Activated T-cell treated with anti-CD3 and anti-CD28 coated beads, Interleukin-2, amount 50 U/mL, for 48 hours (primary cell): Measurements from ENCODE around the gene PIK3R1.

Source experiments
- DNase-seq, 2 experiments: peaks; one replicate each; pipeline ENCODE4 v3.0.0-alpha.2; 2020

Gene PIK3R1

DNA sequence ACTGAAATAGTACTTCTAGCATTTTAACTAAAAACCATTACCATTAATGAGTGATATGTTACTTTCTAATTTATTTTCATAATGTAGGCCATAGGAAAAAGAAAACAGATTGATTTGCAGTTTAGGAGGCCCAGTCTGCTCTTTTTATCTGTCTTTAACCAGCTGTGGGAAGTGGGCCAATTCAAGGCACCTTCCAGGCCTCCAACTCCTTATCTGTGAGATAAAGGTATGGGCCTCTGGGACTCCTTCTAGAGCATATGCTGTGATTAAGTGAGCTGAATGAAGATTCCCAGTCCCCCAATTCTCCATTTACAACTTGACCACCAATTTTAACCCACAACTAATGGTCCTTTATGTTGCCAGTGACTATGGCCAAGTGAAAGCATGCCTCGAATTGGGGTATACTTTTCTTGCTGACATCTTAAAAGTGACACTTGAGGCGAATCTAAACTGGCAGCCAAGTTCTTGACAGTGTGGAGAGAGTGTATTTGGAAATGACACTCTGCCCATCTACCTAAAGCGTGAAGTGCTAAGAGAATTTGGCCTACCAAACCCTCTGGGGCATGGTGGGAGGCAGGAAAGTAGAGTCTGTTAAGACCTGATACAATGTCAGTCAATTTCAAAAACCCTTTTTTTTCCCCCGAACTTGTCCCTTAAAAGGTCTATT lies 88.3 kb downstream of the PIK3R1 start:
- no peak for DNase-seq

- DNase-seq: no peak
Observed at GRCh38 chr5:68304421-68305052, 89.0 kb downstream of the PIK3R1 start.

- DNase-seq: no peak
Observed at GRCh38 chr5:68305223-68305870, 89.8 kb downstream of the PIK3R1 start.

DNA sequence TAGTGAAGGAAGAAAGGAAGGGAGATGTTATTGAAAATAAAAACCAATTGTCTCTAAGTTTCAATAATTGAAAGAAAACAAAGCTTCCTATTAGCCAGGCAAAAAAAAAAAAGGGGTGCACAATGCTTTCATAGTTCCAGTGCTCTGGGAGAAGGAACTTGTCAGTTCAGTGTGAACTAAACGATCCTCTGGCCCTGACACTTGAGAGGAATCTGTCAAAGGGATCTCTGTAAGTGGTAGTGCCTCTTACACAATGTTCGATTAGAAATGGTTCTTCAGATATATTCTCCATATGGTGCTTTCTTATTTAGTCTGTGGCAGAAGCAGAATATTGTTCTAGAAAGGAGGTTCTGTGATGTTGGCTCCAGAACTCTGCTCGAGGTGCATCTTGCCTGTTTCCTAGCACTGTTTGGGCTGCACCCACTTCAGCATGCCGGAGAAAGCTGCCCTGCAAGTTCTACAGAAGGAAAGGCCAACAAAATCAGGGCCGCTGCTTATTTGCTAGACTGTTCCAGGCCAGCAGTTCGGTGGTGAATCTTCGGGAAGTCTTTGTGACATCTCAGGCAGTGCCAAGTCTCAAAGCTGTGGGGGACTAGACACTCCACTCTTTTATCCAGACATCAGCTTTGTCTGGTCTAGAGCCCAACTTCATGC lies 90.9 kb downstream of the PIK3R1 start:
- DNase-seq: no peak

- DNase-seq: no peak
Observed at GRCh38 chr5:68313336-68313735, 97.8 kb downstream of the PIK3R1 start.

- DNase-seq: no peak
Observed at GRCh38 chr5:68314465-68314864, 98.9 kb downstream of the PIK3R1 start.

- DNase-seq: peak; percentile 53 to 56
Observed at GRCh38 chr5:68315679-68316271, 100.2 kb downstream of the PIK3R1 start.

DNA sequence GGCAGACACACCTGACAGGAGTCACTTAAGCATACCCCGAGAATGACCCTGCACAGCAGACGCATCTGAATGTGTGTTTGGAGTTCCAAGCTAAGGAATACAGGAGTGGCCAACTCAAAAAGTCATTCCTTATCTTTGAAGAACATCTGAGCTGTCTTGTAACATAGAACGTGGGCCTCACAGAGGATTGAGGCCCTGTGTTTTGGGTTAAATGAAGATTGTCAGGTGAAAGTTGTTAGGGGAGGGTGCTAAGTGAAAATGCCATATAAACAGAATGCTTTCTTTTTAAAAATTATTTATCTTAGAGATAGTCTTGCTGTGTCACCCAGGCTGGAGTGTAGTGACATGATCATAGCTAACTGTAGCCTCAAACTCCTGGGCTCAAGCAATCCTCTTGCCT lies 100.9 kb downstream of the PIK3R1 start:
- no peak for DNase-seq

GRCh38 chr5:68317646-68318045 lies 102.1 kb downstream of the PIK3R1 start:
- no peak for DNase-seq

GRCh38 chr5:68318955-68319705 lies 103.6 kb downstream of the PIK3R1 start:
- DNase-seq: no peak

GRCh38 chr5:68319706-68320412 lies 104.3 kb downstream of the PIK3R1 start:
- DNase-seq: no peak

GRCh38 chr5:68320413-68320986 lies 104.9 kb downstream of the PIK3R1 start:
- DNase-seq: no peak

DNA sequence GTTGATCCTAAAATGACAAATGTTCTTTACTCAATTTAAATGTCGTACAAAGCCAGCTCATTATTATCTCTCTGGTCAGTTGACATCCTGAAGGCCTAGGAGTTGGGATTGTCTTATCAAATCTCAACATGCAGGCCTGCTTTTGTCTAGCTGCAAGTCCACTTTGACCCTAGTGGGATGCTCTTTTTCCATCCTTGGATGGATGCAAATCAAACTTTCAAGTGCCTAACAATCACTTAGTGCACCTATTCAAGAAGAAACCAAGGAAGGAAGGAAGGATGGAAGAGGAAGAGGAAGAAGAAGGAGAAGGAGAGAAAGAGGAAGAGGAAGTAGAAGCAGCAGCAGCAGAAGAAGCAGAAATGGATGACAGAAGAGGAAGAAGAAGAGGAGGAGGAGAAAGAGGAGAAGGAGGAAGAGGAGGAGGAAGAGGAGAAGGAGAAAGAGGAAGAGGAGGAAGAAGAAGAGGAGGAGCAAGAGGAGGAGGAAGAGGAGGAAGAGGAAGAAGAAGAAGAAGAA lies 109.6 kb downstream of the PIK3R1 start:
- DNase-seq: no peak

GRCh38 chr5:68329554-68330255 lies 114.1 kb downstream of the PIK3R1 start:
- DNase-seq: no peak

GRCh38 chr5:68330574-68330973 lies 115.0 kb downstream of the PIK3R1 start:
- no peak for DNase-seq

DNA sequence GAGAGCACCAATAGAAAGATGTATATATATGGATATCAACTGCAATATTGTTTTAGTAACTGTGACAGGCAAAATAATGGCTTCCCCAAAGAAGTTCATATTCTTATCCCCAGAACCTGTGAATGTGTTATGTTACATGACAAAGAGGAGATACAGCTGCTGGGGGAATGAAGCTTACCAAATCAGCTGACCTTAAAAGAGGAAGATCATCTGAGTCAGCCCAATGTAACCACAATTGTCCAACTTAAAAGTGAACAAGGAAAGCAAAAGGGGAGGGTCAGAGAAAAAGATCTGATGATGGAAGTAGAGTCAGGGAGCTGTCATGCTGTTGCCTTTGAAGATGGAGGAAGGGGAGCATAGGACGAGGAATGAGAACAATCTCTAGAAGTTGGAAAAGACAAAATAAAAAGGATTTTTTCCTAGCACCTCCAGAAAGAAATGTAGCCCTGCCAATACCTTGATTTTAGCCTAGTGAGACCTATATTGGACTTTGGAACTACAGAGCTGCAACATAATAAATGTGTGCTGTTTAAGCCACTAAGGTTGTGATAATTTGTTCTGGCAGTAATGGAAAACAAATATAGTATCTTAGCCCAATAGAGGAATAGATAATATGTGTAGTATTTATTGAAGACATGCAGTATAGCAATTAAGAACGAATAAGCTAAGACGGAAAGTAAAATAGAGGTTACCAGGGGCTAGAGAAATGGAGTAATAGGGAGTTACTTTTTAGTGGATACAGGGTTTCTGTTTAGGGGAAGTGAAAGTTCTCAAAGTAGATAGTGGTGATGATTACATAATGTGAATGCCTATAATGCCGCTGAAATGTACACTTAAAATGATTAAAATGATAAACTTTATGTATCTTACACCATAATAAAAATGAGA lies 115.9 kb downstream of the PIK3R1 start:
- no peak for DNase-seq

GRCh38 chr5:68332080-68332451 lies 116.5 kb downstream of the PIK3R1 start:
- no peak for DNase-seq

DNA sequence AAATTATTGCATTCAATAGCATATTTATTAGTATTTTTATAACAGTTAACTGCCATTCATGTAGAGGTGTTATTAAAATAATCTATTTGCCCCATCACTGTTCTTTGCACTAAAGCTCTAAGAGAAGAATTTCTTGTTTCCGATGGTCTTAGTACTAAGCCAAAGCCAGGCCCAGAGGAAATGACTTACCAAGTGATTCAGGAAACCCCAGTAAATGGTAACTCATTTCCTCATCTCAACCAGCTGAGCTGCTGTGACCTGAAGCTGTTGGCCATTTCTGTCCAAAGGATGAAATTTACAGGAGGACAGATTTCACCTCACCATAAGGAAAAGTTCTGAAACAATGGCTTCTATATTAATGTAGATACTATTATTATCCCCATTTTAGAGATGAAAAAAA lies 117.0 kb downstream of the PIK3R1 start:
- DNase-seq: no peak

DNA sequence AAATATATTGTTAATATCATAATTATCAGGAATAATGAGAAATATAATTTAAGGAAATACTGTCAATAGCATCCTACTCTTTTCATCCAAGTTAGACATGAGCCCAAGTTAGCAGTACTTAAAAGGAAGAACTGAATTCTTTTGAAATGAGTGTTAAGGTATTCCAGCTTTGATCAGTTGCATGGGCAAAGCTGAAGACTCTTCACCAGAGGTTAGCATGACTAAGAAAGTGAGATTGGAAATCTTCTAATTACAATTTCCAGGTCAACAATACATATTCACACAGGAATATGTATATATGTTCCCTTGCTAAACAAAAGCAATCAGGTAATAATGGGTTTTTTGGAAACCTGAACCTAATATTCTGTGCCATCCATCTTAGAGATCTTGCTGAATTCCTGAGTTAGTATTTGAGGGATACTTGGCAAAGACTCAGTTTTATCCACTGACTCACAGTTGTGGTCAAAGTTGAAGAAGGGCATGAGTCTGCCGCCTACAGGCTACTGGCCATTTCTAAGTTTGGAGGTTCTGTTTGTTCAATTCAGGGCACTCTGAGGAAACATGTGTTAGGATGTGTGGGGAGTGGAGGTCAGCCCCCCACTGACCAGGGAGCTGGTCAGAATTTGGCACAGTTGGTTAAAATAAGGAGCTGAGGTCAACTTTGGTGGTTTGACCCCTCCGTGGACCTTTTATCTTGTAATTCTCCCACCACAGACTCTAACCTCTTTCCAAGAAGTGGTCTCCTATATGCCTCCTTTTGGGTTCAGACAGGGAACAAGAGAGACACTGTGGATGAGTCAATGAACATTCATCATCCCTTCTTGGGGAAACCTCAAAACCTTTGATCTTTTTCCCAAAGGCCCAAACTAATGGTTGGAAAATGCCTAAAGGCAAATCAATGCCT lies 118.3 kb downstream of the PIK3R1 start:
- no peak for DNase-seq
